HEK293 (cell line): ENCODE data around the gene ZNF792.
"Not testable (repeated sequence)": the region's sequence is repeated elsewhere in the genome, so short reads cannot be mapped to it uniquely, and the experiment has no call there.

Experiments
- CTCF ChIA-PET: fragments of 350-600 bp; formaldehyde crosslinking; extraction: SDS; loops from one replicate; lab custom pipeline; 2021; ENCODE audit warnings: antibody characterized with exemption; lab: Yijun Ruan, JAX
- POLR2A ChIA-PET: fragments of 300-600 bp; formaldehyde crosslinking; extraction: SDS; loops from one replicate; lab custom pipeline; 2020; ENCODE audit warnings: antibody characterized with exemption, inconsistent platforms; lab: Yijun Ruan, JAX
- H3K27ac ChIP-seq: fragments of 200-500 bp; sonication (Bioruptor generic); 2 replicates; pipeline ENCODE4 v1.5.1; 2014; ENCODE audit warnings: low read depth, low read length, control low read depth, inconsistent platforms; ENCODE audit errors: extremely low read depth
- H3K36me3 ChIP-seq, 2 experiments: fragments of 200-500 bp in 1 of 2; sonication (Bioruptor generic) in 1 of 2; 1 replicate in 1 of 2; 2 replicates in 1 of 2; pipeline ENCODE4 v1.5.1; 2014 to 2017; ENCODE audit warnings: inconsistent platforms in 2 of 2, low read length in 2 of 2; ENCODE audit not compliant: control insufficient read depth in 2 of 2, insufficient read depth in 1 of 2
- H3K4me1 ChIP-seq: fragments of 200-500 bp; sonication (Bioruptor generic); 2 replicates; pipeline ENCODE4 v1.5.1; 2014; ENCODE audit warnings: mild to moderate bottlenecking, low read length, inconsistent platforms; ENCODE audit not compliant: control insufficient read depth, insufficient read depth
- H3K4me3 ChIP-seq: 2 replicates; pipeline ENCODE4 v1.5.1; 2011; ENCODE audit warnings: low read depth, mild to moderate bottlenecking, control low read depth, low read length, moderate library complexity
- H3K9me3 ChIP-seq: fragments of 200-500 bp; sonication (Bioruptor generic); 2 replicates; pipeline ENCODE4 v1.5.1; 2014; ENCODE audit warnings: low read depth, low read length, inconsistent platforms; ENCODE audit not compliant: control insufficient read depth, insufficient read depth
- IKZF3 ChIP-seq: fragments of 450-650 bp; IDR thresholded peaks from 2 replicates; pipeline ENCODE4 v1.5.0; 2018; ENCODE audit warnings: missing biosample characterization, mild to moderate bottlenecking, missing genetic modification characterization, moderate library complexity
- KLF8 ChIP-seq: fragments of 450-650 bp; formaldehyde crosslinking; IDR thresholded peaks from 2 replicates; pipeline ENCODE4 v1.5.1; 2016; ENCODE audit warnings: missing biosample characterization, missing genetic modification characterization
- OSR2 ChIP-seq: fragments of 450-650 bp; formaldehyde crosslinking; IDR thresholded peaks from 2 replicates; pipeline ENCODE4 v1.5.1; 2016; ENCODE audit warnings: missing biosample characterization, missing genetic modification characterization
- SCRT2 ChIP-seq: fragments of 450-650 bp; formaldehyde crosslinking; IDR thresholded peaks from 2 replicates; pipeline ENCODE4 v1.5.1; 2016; ENCODE audit warnings: missing biosample characterization, missing genetic modification characterization
- SETDB1 ChIP-seq: IDR thresholded peaks from one replicate; pipeline ENCODE4 v1.6.1; 2017; ENCODE audit warnings: mild to moderate bottlenecking, low read length, moderate library complexity, mixed read lengths; ENCODE audit not compliant: insufficient read length
- ZNF10 ChIP-seq: fragments of 450-650 bp; formaldehyde crosslinking; IDR thresholded peaks from 2 replicates; pipeline ENCODE4 v1.5.1; 2017; ENCODE audit warnings: missing biosample characterization, missing genetic modification characterization
- ZNF121 ChIP-seq: fragments of 450-650 bp; formaldehyde crosslinking; IDR thresholded peaks from 2 replicates; pipeline ENCODE4 v1.5.1; 2016; ENCODE audit warnings: missing biosample characterization, missing genetic modification characterization
- ZNF341 ChIP-seq: fragments of 450-650 bp; formaldehyde crosslinking; IDR thresholded peaks from 2 replicates; pipeline ENCODE4; 2016; ENCODE audit warnings: low read depth, missing biosample characterization, missing genetic modification characterization
- ZNF391 ChIP-seq: fragments of 450-650 bp; formaldehyde crosslinking; IDR thresholded peaks from 2 replicates; pipeline ENCODE4 v1.5.1; 2016; ENCODE audit warnings: low read depth, missing biosample characterization, missing genetic modification characterization, borderline replicate concordance
- ZNF585B ChIP-seq: fragments of 450-650 bp; formaldehyde crosslinking; IDR thresholded peaks from 2 replicates; pipeline ENCODE4 v1.5.1; 2016; ENCODE audit warnings: missing biosample characterization, missing genetic modification characterization
- ZNF677 ChIP-seq: fragments of 450-650 bp; IDR thresholded peaks from 2 replicates; pipeline ENCODE4 v1.5.0; 2018; ENCODE audit warnings: missing biosample characterization, mild to moderate bottlenecking, missing genetic modification characterization, moderate library complexity
- TF ChIP-seq, protein P1 (sequence below): fragments of 450-650 bp; IDR thresholded peaks from 2 replicates; pipeline ENCODE4 v1.5.1; 2018; ENCODE audit warnings: missing biosample characterization, mild to moderate bottlenecking, missing genetic modification characterization
- TF ChIP-seq, protein P2 (sequence below): fragments of 450-650 bp; formaldehyde crosslinking; IDR thresholded peaks from 2 replicates; pipeline ENCODE4; 2016; ENCODE audit warnings: missing biosample characterization, missing genetic modification characterization
- TF ChIP-seq, protein P3 (sequence below): fragments of 450-650 bp; formaldehyde crosslinking; IDR thresholded peaks from 2 replicates; pipeline ENCODE4 v1.5.1; 2016; ENCODE audit warnings: missing biosample characterization, missing genetic modification characterization
- TF ChIP-seq, protein P4 (sequence below): fragments of 450-650 bp; formaldehyde crosslinking; IDR thresholded peaks from 2 replicates; pipeline ENCODE4 v1.5.1; 2016; ENCODE audit warnings: missing biosample characterization, missing genetic modification characterization
- TF ChIP-seq, protein P5 (sequence below): fragments of 450-650 bp; formaldehyde crosslinking; IDR thresholded peaks from 2 replicates; pipeline ENCODE4 v1.5.1; 2016; ENCODE audit warnings: missing biosample characterization, missing genetic modification characterization

ZNF792 gene

DNA sequence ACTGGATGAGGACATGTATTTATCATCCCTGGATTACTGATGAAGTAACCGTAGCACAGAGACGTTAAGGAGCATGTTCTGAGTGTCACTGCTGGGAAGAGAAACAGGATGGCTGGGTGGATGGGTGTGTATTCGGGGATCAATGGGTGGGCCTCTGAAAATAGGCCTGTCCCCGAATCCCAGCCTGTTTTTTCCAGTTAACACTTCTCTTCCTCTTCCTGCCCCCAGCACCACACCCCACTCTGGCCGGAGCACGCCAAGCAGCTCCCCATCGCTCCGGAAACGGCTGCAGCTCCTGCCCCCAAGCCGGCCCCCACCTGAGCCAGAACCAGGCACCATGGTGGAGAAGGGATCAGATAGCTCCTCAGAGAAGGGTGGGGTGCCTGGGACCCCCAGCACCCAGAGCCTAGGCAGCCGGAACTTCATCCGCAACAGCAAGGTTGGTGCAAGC, 44.9 kb upstream of the ZNF792 start:
- H3K27ac ChIP-seq, result 0 out of 2 replicates have a peak overlapping the region, but pooled peaks have one; percentile 24
- no peak for TF ChIP-seq ZNF391 (tag by site-specific recombination)
- TF ChIP-seq, protein P1, sequence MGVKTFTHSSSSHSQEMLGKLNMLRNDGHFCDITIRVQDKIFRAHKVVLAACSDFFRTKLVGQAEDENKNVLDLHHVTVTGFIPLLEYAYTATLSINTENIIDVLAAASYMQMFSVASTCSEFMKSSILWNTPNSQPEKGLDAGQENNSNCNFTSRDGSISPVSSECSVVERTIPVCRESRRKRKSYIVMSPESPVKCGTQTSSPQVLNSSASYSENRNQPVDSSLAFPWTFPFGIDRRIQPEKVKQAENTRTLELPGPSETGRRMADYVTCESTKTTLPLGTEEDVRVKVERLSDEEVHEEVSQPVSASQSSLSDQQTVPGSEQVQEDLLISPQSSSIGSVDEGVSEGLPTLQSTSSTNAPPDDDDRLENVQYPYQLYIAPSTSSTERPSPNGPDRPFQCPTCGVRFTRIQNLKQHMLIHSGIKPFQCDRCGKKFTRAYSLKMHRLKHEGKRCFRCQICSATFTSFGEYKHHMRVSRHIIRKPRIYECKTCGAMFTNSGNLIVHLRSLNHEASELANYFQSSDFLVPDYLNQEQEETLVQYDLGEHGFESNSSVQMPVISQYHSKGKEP (tag by site-specific recombination), result no peak
- TF ChIP-seq, protein P2, sequence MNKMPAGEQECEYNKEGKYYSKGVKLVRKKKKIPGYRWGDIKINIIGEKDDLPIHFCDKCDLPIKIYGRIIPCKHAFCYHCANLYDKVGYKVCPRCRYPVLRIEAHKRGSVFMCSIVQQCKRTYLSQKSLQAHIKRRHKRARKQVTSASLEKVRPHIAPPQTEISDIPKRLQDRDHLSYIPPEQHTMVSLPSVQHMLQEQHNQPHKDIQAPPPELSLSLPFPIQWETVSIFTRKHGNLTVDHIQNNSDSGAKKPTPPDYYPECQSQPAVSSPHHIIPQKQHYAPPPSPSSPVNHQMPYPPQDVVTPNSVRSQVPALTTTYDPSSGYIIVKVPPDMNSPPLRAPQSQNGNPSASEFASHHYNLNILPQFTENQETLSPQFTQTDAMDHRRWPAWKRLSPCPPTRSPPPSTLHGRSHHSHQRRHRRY (tag by site-specific recombination), result no peak
- TF ChIP-seq ZNF10 (tag by site-specific recombination), result no peak
- TF ChIP-seq, protein P3, sequence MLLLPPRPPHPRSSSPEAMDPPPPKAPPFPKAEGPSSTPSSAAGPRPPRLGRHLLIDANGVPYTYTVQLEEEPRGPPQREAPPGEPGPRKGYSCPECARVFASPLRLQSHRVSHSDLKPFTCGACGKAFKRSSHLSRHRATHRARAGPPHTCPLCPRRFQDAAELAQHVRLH (tag by site-specific recombination), result no peak
- no peak for TF ChIP-seq IKZF3 (tag by site-specific recombination)
- TF ChIP-seq ZNF677 (tag by site-specific recombination), result no peak
- TF ChIP-seq SETDB1, result no peak
- TF ChIP-seq, all 188 proteins: peak for 0
- peaks cover 80 to 99% of the 10 kb centered on the region in 2 experiments for H3K36me3 ChIP-seq
- ChIA-PET CTCF (interaction anchor here (0.9 to 9.0 kb wide), 5 partner anchors 35 to 133 kb away, joined by 4 to 96 read pairs (median 5); no protein-coding TSS in a partner anchor), POLR2A (interaction anchor here (0.5 to 4.2 kb wide), 4 partner anchors 8 to 23 kb away, joined by 3 to 20 read pairs (median 7); partner anchors contain the start of gene GRAMD1A)
- H3K9me3 ChIP-seq, result no peaks in the 10 kb centered on the region
- no peak overlapping the region for H3K4me3 ChIP-seq
- peaks cover 3% of the 10 kb centered on the region; the same call in 1 of the 2 replicates for H3K4me1 ChIP-seq

DNA sequence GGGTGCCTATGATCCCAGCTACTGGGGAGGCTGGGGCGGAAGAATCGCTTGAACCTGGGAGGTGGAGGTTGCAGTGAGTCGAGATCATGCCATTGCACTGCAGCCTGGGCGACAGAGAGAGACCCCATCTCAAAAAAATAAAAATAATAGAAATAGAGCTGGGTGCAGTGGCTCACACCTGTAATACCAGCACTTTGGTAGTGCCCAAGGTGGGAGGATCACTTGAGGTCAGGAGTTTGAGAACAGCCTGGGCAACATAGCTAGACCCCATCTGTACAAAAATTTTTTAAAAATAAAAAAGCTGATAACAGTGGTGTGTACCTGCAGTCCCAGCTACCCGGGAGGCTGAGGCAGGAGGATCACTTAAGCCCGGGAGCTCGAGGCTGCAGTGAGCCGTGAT, 43.4 kb upstream of the ZNF792 start:
- not testable (repeated sequence) for H3K9me3 ChIP-seq, H3K27ac ChIP-seq, H3K4me3 ChIP-seq
- CTCF ChIA-PET, result interaction anchor here (0.6 to 2.3 kb wide), 9 partner anchors 17 to 368 kb away, joined by 3 to 10 read pairs (median 4); no protein-coding TSS in a partner anchor
- Histone ChIP-seq H3K4me1 (peaks cover 12% of the 10 kb centered on the region), H3K36me3 (peaks cover 82 to 94% of the 10 kb centered on the region in 2 experiments)
- TF ChIP-seq ZNF121, result peak; percentile 97
- TF ChIP-seq, protein P4, sequence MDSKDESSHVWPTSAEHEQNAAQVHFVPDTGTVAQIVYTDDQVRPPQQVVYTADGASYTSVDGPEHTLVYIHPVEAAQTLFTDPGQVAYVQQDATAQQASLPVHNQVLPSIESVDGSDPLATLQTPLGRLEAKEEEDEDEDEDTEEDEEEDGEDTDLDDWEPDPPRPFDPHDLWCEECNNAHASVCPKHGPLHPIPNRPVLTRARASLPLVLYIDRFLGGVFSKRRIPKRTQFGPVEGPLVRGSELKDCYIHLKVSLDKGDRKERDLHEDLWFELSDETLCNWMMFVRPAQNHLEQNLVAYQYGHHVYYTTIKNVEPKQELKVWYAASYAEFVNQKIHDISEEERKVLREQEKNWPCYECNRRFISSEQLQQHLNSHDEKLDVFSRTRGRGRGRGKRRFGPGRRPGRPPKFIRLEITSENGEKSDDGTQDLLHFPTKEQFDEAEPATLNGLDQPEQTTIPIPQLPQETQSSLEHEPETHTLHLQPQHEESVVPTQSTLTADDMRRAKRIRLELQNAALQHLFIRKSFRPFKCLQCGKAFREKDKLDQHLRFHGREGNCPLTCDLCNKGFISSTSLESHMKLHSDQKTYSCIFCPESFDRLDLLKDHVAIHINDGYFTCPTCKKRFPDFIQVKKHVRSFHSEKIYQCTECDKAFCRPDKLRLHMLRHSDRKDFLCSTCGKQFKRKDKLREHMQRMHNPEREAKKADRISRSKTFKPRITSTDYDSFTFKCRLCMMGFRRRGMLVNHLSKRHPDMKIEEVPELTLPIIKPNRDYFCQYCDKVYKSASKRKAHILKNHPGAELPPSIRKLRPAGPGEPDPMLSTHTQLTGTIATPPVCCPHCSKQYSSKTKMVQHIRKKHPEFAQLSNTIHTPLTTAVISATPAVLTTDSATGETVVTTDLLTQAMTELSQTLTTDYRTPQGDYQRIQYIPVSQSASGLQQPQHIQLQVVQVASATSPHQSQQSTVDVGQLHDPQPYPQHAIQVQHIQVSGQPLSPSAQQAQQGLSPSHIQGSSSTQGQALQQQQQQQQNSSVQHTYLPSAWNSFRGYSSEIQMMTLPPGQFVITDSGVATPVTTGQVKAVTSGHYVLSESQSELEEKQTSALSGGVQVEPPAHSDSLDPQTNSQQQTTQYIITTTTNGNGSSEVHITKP (tag by site-specific recombination), result 0 out of 2 replicates have a peak, but pooled peaks have one; percentile 31
- POLR2A ChIA-PET, result interaction anchor here (0.9 to 1.2 kb wide), 4 partner anchors 14 to 81 kb away, joined by 3 to 4 read pairs (median 3); partner anchors contain the start of gene ZNF30

DNA sequence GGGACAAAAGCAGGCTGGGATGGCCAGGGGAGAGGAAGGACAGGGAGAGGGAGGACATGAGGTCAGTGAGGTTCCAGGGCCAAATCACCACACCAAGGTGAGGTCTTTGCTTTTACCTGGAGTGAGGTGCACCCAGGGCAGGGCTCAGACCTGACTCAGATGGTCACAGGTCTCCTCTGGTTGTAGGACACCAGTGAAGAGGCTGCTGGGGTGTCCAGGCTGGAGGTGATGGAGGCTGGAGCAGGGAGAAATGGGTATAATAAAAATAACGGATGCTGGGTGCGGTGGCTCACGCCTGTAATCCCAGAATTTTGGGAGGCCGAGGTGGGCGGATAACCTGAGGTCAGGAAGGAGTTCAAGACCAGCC, 43.0 kb upstream of the ZNF792 start:
- POLR2A ChIA-PET, result interaction anchor here (0.8 to 1.2 kb wide), 4 partner anchors 14 to 80 kb away, joined by 3 to 4 read pairs (median 3); partner anchors contain the start of gene ZNF30
- H3K27ac ChIP-seq, result no peak overlapping the region
- H3K36me3 ChIP-seq, result peaks cover 82 to 94% of the 10 kb centered on the region in 2 experiments

More for the DNA sequence above, 43.0 kb upstream of the ZNF792 start:
- Histone ChIP-seq H3K9me3 (no peaks in the 10 kb centered on the region), H3K4me3 (no peak overlapping the region), H3K4me1 (peaks cover 13% of the 10 kb centered on the region)
- CTCF ChIA-PET, result interaction anchor here (0.8 to 2.3 kb wide), 4 partner anchors 33 to 104 kb away, joined by 4 to 10 read pairs (median 6); no protein-coding TSS in a partner anchor
- TF ChIP-seq SCRT2 (tag by site-specific recombination) (no peak), KLF8 (tag by site-specific recombination) (no peak), ZNF341 (tag by site-specific recombination) (no peak), OSR2 (no peak), ZNF585B (tag by site-specific recombination) (no peak)
- TF ChIP-seq, protein P5, sequence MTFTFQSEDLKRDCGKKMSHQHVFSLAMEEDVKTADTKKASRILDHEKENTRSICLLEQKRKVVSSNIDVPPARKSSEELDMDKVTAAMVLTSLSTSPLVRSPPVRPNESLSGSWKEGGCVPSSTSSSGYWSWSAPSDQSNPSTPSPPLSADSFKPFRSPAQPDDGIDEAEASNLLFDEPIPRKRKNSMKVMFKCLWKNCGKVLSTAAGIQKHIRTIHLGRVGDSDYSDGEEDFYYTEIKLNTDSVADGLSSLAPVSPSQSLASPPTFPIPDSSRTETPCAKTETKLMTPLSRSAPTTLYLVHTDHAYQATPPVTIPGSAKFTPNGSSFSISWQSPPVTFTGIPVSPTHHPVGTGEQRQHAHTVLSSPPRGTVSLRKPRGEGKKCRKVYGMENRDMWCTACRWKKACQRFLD (tag by site-specific recombination), result no peak
